GM12891 (cell line): Measurements from ENCODE around the gene MED14.

Source experiments
- DNase-seq: peaks from one replicate; pipeline ENCODE4 v3.0.0; 2011; ENCODE audit warnings: low spot score; ENCODE audit not compliant: insufficient read length
- FAIRE-seq: peaks from 2 replicates; lab custom pipeline; 2011; peaks lifted over from hg19 to GRCh38; lab: Jason Lieb, UNC
- PAX5 ChIP-seq: IDR thresholded peaks from 2 replicates; pipeline ENCODE4 v1.6.1; 2011; ENCODE audit warnings: low read length, moderate library complexity, mild to moderate bottlenecking; ENCODE audit not compliant: insufficient read depth, severe bottlenecking
- POLR2A ChIP-seq: IDR thresholded peaks from 2 replicates; pipeline ENCODE4 v1.6.1; 2011; ENCODE audit warnings: low read depth, low read length, control low read depth
- POLR2AphosphoS5 ChIP-seq: IDR thresholded peaks from 2 replicates; pipeline ENCODE4 v1.6.1; 2011; ENCODE audit warnings: low read depth, low read length, control low read depth
- POU2F2 ChIP-seq: IDR thresholded peaks from 2 replicates; pipeline ENCODE4 v1.6.1; 2011; ENCODE audit warnings: low read depth, mild to moderate bottlenecking, control low read depth, low read length, moderate library complexity
- SPI1 ChIP-seq: IDR thresholded peaks from 2 replicates; pipeline ENCODE4 v1.6.1; 2011; ENCODE audit warnings: low read depth, low read length, control low read depth
- TAF1 ChIP-seq: IDR thresholded peaks from 2 replicates; pipeline ENCODE4 v1.6.1; 2011; ENCODE audit warnings: low read depth, low read length, control low read depth

MED14 gene

DNA sequence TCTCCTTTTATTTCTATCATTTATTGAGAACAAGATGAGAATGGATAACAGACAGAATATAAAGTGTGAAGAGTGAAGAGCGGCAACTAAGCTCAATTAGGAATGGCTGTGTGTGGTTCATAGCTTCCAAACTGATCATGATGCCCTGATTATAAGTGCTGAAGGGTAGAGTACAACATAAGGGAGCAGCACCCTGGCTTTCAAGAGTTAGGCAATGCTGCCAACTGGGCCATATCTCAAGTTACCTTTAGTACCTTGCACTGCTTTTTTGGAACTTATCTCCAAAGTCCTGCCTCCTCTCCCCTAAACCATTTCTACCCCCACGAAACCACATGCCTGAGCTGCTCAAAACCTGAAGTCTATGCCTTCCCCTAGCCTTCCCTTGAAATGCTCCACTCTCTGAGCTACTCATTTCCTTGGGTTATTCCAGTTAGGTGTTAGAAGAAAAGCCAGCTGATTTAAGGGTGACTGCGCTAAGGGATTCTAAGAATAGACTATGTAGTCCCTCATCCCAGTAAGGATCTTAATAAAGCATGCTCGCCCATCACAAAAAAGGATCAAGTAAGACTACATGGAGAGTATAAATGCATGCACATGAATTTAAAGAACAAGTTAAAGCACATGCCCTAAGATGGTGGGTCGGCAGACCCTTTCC lies 29.6 kb downstream of the MED14 start:
- DNase-seq (no peak), FAIRE-seq (peak; percentile 20)
- TF ChIP-seq POU2F2 = no peak
- TF ChIP-seq TAF1 = no peak
- TF ChIP-seq PAX5 = no peak
- no peak for TF ChIP-seq POLR2A
- TF ChIP-seq POLR2AphosphoS5 = no peak
- no peak for TF ChIP-seq SPI1

DNA sequence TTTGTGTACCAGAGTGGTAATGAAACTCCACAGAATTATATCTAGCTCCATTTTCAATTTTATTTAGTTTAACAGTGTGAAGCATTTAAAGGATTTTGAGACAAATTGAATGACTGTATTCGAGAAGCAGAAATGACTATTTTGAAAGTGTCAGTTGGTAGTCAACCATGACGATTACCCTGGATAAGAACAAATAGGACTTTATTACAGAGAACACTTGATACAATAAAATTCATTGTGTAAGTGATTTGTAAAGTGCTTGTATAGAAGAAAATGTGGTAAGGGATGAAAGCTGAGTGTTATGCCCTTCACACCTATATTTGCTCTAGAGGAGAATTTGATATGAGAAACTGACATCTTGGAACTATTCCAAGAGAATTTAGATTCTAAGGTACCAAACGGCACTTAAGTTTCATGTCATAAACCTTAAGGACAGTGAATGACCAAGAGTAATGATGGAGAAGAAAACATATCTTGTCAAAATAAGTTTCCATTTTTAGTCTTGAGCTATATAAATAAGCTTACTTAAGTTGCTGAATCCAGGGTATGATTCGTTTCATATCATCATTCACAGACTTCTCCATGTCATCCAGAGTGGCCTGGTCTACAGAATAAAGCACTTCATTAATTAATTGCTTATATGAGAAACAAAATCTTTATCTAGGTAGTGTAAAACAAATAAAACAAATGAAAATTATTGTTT lies 34.6 kb downstream of the MED14 start:
- no peak for DNase-seq
- no peak for TF ChIP-seq PAX5
- no peak for TF ChIP-seq POLR2A
- TF ChIP-seq TAF1 = no peak
- TF ChIP-seq POU2F2 = no peak
- TF ChIP-seq POLR2AphosphoS5 = no peak
- TF ChIP-seq SPI1 = no peak
- FAIRE-seq = no peak

- DNase-seq (no peak), FAIRE-seq (no peak)
- no peak for TF ChIP-seq POLR2A
- TF ChIP-seq TAF1 = no peak
- no peak for TF ChIP-seq PAX5
- no peak for TF ChIP-seq POLR2AphosphoS5
- TF ChIP-seq POU2F2 = no peak
- TF ChIP-seq SPI1 = no peak
Measured at GRCh38 chrX:40698851-40699250, 36.5 kb downstream of the MED14 start.

- TF ChIP-seq TAF1 = no peak
- TF ChIP-seq POLR2A = no peak
- no peak for TF ChIP-seq POLR2AphosphoS5
- no peak for TF ChIP-seq POU2F2
- TF ChIP-seq SPI1 = no peak
- TF ChIP-seq PAX5 = no peak
- DNase-seq (no peak), FAIRE-seq (no peak)
Measured at GRCh38 chrX:40694802-40695201, 40.5 kb downstream of the MED14 start.

- FAIRE-seq = no peak
- TF ChIP-seq TAF1 (no peak), POLR2AphosphoS5 (no peak), POU2F2 (no peak), SPI1 (no peak), PAX5 (no peak), POLR2A (no peak)
Measured at GRCh38 chrX:40688929-40689328, 46.4 kb downstream of the MED14 start.

DNA sequence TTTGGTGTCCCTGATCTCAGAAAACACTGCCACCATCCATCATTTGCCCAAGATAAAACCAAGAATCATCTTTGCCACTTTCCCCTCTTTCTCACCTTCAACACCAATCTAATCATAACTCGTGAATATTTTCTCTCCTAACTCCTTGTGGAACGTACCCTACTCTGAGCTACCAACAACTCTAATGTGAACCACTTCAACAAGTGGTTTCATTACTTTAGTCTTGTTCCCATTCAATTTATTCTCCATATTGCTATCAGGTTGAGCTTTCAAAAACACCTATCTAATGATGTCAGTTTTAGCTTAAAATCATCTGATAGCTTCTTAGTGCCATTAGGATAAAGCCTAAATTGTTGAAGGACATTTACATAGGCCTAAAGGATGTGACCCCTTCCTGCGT lies 48.2 kb downstream of the MED14 start:
- FAIRE-seq = no peak
- no peak for TF ChIP-seq PAX5
- no peak for TF ChIP-seq POLR2A
- no peak for TF ChIP-seq SPI1
- TF ChIP-seq POU2F2 = no peak
- TF ChIP-seq TAF1 = no peak
- no peak for TF ChIP-seq POLR2AphosphoS5
- no peak for DNase-seq

More at GRCh38 chrX:40688929-40689328, 46.4 kb downstream of the MED14 start:
- no peak for DNase-seq

DNA sequence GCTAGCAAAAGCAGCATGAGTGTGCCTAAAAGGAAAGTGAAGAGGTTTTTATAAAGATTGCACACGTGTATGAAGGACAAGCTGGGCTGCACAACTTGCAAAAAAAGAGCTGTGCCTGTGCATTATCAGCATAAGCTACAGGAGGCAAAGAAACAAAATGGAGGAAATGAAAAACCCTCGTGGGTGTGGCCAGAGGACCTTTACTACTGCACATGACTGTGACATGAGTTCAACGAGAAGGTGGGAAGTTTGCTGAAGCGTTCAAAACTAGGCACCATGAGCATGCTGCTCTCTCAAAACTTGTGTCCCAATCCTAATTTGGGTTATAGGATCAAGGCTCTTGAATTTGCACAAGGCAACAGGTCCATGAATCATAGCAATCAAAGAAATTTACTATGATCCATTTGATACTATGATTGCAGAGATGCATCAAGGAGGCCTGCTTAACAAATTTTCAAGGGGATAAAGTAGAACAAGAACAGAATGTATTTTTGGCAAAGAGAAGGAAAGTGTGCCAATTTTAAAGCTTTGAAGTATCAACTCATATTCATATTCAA lies 49.9 kb downstream of the MED14 start:
- FAIRE-seq = peak; percentile 81
- DNase-seq = no peak

DNA sequence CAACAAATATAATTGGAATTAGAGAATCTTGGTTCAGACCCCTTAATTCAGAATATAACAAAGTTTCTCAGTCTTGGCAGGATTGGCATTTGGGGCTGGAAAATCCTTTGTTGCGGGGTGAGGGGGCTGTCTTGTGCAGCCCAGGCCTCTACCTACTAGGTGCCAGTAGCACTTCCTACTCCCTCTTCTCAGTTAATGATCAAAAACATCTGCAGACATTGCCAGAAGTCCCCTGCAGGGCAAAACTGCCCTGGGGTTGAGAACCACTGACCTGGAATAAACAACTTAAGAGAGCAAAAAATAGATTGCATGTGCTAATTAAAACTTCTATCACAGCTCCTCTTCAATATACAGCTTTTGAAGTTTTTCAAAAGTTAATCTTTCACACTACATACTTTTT lies 51.2 kb downstream of the MED14 start:
- no peak for DNase-seq
- peak; percentile 43 for FAIRE-seq
- no peak for TF ChIP-seq POLR2AphosphoS5
- TF ChIP-seq PAX5 = no peak
- TF ChIP-seq SPI1 = no peak
- no peak for TF ChIP-seq TAF1
- no peak for TF ChIP-seq POU2F2
- TF ChIP-seq POLR2A = no peak

More for the DNA sequence above, 49.9 kb downstream of the MED14 start:
- TF ChIP-seq POU2F2 = no peak
- TF ChIP-seq TAF1 = no peak
- no peak for TF ChIP-seq POLR2AphosphoS5
- TF ChIP-seq SPI1 = no peak

DNA sequence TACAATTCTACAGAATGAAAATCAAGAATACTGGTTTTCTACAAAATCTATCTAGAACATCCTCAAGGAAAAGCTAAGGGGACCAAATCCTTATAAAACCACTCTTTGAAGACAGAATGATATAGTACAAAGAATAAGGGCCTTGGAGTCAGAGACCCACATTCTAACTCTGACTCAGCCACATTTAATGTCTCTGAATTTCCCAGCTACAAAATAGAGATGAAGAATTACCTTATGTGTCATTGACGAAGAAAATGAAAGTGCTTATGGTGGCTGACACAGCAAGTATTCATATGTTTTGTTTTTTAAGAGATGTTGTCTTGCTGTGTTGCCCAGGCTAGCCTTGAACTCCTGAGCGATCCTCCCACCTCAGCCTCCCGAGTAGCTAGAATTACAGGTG lies 52.1 kb downstream of the MED14 start:
- FAIRE-seq = no peak
- no peak for TF ChIP-seq SPI1
- no peak for TF ChIP-seq TAF1
- DNase-seq = no peak

DNA sequence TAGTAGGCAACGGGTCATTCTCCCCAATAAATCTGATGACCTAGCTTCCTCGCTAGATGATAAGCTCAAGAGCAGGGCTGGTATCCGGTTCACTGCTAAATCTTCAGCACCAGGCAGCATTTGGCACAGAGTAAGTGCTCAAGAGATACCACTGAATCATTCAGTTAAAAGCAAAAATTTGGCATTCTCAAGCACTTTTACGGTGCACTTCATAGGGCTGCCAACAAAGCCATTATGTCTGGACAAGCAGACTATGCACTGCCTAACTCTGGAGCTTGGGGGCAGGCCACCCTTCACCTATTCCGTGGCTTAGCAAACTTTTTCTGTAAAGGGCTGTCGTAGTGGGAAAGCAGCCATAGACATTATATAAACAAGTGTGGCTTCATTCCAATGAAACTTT lies 64.2 kb downstream of the MED14 start:
- no peak for DNase-seq
- TF ChIP-seq POLR2AphosphoS5 (no peak), PAX5 (no peak), POU2F2 (no peak), POLR2A (no peak), TAF1 (no peak), SPI1 (no peak)
- no peak for FAIRE-seq
